Naive thymus-derived CD4-positive, alpha-beta T cell (primary cell): Measurements from ENCODE around the gene HCFC2. TPM values are rescaled to one million over a fixed set of nuclear protein-coding genes. Genes with fewer than 3 reads are reported as not detected.
A peak's percentile ranks its signal among the peaks of the same experiment; 100 is the strongest.
"Not testable (repeated sequence)": the region's sequence is repeated elsewhere in the genome, so short reads cannot be mapped to it uniquely, and the experiment has no call there.

Experiments
- ATAC-seq: fragments of 150-1000 bp; cut with Tn5 transposase; 2 replicates; pipeline ENCODE4 v1.10.0; 2021; ENCODE audit warnings: mild to moderate bottlenecking, moderate library complexity
- CTCF ChIA-PET: fragments of 350-600 bp; sonication (Branson Sonifier 250); formaldehyde crosslinking; loops from one replicate; lab custom pipeline; 2021; ENCODE audit warnings: antibody characterized with exemption; lab: Charles Lee
- POLR2A ChIA-PET: fragments of 350-600 bp; sonication (Branson Sonifier 250); formaldehyde crosslinking; loops from one replicate; lab custom pipeline; 2021; ENCODE audit warnings: antibody characterized with exemption, inconsistent platforms; lab: Charles Lee
- DNase-seq, 9 donors: peaks; one replicate each; pipeline versions ENCODE4 v3.0.0 to v3.0.0-alpha.2; 2020 to 2022; ENCODE audit warnings: mixed read lengths in 1 of 9
- H3K27ac ChIP-seq: one replicate; pipeline ENCODE4 v1.7.0; 2013; ENCODE audit warnings: mild to moderate bottlenecking, low read depth, low read length, moderate library complexity
- H3K27me3 ChIP-seq, 2 donors: one replicate each; pipeline ENCODE4 v1.7.0; 2013; ENCODE audit warnings: low read length in 2 of 2, mild to moderate bottlenecking in 2 of 2, moderate library complexity in 2 of 2; ENCODE audit not compliant: control insufficient read depth in 2 of 2, insufficient read depth in 2 of 2
- H3K36me3 ChIP-seq, 3 experiments: 1 replicate in 2 of 3; 2 replicates in 1 of 3; pipeline ENCODE4 v1.7.0; 2013; ENCODE audit warnings: low read length in 3 of 3, mild to moderate bottlenecking in 3 of 3, moderate library complexity in 1 of 3; ENCODE audit not compliant: insufficient read depth in 3 of 3, control insufficient read depth in 2 of 3
- H3K4me1 ChIP-seq, 2 donors: one replicate each; pipeline ENCODE4 v1.7.0; 2013; ENCODE audit warnings: low read length in 2 of 2, mild to moderate bottlenecking in 2 of 2, moderate library complexity in 1 of 2; ENCODE audit not compliant: control insufficient read depth in 2 of 2, insufficient read depth in 2 of 2
- H3K4me3 ChIP-seq: 2 replicates; pipeline ENCODE4 v1.7.0; 2013; ENCODE audit warnings: mild to moderate bottlenecking, low read length
- H3K9me3 ChIP-seq, 3 experiments: 1 replicate in 2 of 3; 2 replicates in 1 of 3; pipeline ENCODE4 v1.7.0; 2013; ENCODE audit warnings: low read length in 3 of 3; ENCODE audit not compliant: control insufficient read depth in 2 of 3
- H3K27ac Mint-ChIP-seq, 9 donors: one replicate each; pipeline ENCODE4 v1.8.0; 2020 to 2022; ENCODE audit warnings: mixed read lengths in 9 of 9, mild to moderate bottlenecking in 8 of 9, moderate library complexity in 5 of 9, inconsistent platforms in 2 of 9
- H3K27me3 Mint-ChIP-seq, 5 donors: one replicate each; pipeline ENCODE4 v1.8.0; 2021 to 2022; ENCODE audit warnings: mixed read lengths in 5 of 5, mild to moderate bottlenecking in 1 of 5
- H3K36me3 Mint-ChIP-seq, 5 donors: one replicate each; pipeline ENCODE4 v1.8.0; 2020 to 2022; ENCODE audit warnings: mixed read lengths in 5 of 5, mild to moderate bottlenecking in 3 of 5, inconsistent platforms in 1 of 5
- H3K4me1 Mint-ChIP-seq, 7 donors: one replicate each; pipeline ENCODE4 v1.8.0; 2020 to 2022; ENCODE audit warnings: mixed read lengths in 7 of 7, mild to moderate bottlenecking in 3 of 7, inconsistent platforms in 1 of 7
- H3K4me3 Mint-ChIP-seq, 10 donors: one replicate each; pipeline ENCODE4 v1.8.0; 2020 to 2022; ENCODE audit warnings: mild to moderate bottlenecking in 10 of 10, mixed read lengths in 10 of 10, moderate library complexity in 6 of 10, inconsistent platforms in 2 of 10
- H3K9me3 Mint-ChIP-seq, 11 donors: one replicate each; pipeline ENCODE4 v1.8.0; 2020 to 2022; ENCODE audit warnings: mixed read lengths in 11 of 11, mild to moderate bottlenecking in 4 of 11, inconsistent platforms in 1 of 11, moderate library complexity in 1 of 11
- intact Hi-C, 2 donors: fragments of 100-400 bp; cut with micrococcal nuclease; formaldehyde crosslinking; loops; one replicate each; pipeline ENCODE4 v1.15.1; 2023
- polyA plus RNA-seq, 2 donors: library from polyadenylated mRNA; unstranded; fragments of 300-500 nt; fragmentation: Illumina TruSeq; gene quantifications; one replicate each; pipeline ENCODE4 v1.2.3, GENCODE V29; 2021
- total RNA-seq, 6 experiments: library from RNA in 5 of 6; stranded (reverse) in 5 of 6; gene quantifications; 1 replicate in 5 of 6; 2 replicates in 1 of 6; pipeline ENCODE4 v1.2.3 and lab custom pipeline; 2021 to 2026

The HCFC2 gene
- 10 to 100 TPM; 11.4 to 20.2 (median 16.2) TPM for total RNA-seq
- polyA plus RNA-seq: 1 to 10 TPM; 6.4 to 7.0 TPM
- total RNA-seq (lab: John Stamatoyannopoulos, UW): 23.7 reads per million, percentile 54 among the genes with 10 or more reads in this experiment

DNA sequence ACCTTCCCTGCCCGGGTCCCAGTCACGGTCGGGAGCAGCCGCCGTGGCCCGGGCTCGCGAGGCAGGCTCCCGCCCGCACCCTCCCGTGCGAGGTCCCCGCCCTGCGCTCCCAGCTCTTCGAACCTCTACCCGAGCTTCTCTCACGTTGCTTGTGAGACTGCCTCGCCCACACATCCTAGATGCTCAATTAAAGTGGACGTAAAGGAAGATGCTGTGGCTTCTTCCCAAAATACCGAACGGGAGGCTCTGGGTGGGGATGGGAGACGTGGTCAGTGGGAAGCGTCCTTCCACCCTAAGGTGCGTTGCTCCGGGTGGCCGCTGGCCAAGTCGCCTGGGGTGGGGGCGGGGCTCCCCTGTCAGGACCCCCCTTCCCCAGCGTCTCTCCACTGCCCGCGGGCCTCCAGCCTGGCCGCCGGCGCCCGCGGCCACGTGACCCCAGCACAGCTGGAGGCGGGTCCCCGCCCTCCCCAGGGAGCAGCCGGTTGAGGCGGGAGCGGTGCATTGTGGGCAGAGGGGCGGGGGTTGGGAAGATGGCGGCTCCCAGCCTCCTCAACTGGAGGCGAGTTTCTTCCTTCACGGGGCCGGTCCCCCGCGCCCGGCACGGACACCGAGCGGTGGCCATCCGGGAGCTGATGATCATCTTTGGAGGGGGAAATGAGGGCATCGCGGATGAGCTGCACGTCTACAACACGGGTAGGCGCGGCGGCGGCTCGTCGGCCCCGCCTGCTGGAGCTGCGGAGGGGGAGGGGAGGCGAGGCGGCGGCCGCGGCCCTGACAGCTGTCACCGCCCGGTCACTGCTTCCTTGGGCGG is at the start of gene HCFC2:
TSS of gene HCFC2 (plus strand) at position 501 of the 811 bp plus-strand sequence. CDS start at position 531, 30 bp downstream.
- Histone ChIP-seq H3K4me1 (peaks cover 5 to 9% of the 10 kb centered on the region in 2 donors), H3K27ac (peak within 1 kb of the TSS; percentile 79), H3K4me3 (peak within 1 kb of the TSS; percentile 95), H3K9me3 (no peaks in the 10 kb centered on the region), H3K36me3 (peaks cover 0 to 8% (median 0%) of the 10 kb centered on the region in 3 experiments), H3K27me3 (no peaks in the 10 kb centered on the region)
- ChIA-PET CTCF (interaction anchor here (2.8 kb wide), 1 partner anchor 44 kb away, joined by 10 read pairs; no protein-coding TSS in a partner anchor), POLR2A (interaction anchor here (0.8 to 1.8 kb wide), 7 partner anchors 22 to 162 kb away, joined by 3 to 16 read pairs (median 5); partner anchors contain the start of genes HSP90B1, NFYB and TDG)
- peaks cover 5 to 27% (median 13%) of the 10 kb centered on the region in 5 donors for H3K27me3 Mint-ChIP-seq
- no peaks in the 10 kb centered on the region for H3K9me3 Mint-ChIP-seq
- H3K4me1 Mint-ChIP-seq: peaks cover 13 to 31% (median 21%) of the 10 kb centered on the region in 7 donors
- intact Hi-C loops: loop anchor here (1.0 to 10.0 kb wide), 13 partner anchors 73 to 1043 kb away; partner anchors contain the start of genes HSP90B1 (in 2 of the 2), WASHC4 (in 2 of the 2), CHST11 (in 1 of the 2) and NFYB (in 1 of the 2)
- peaks cover 0 to 9% (median 4%) of the 10 kb centered on the region in 5 donors for H3K36me3 Mint-ChIP-seq
- peak within 1 kb of the TSS; percentile 71 to 96 (median 90) for H3K27ac Mint-ChIP-seq
- ATAC-seq: peak; percentile 99
- H3K4me3 Mint-ChIP-seq: peak within 1 kb of the TSS; percentile 88 to 97 (median 94)
- DNase-seq: peak; percentile 77 to 93 (median 83)

GRCh38 chr12:104021862-104022261 is 42.5 kb upstream of the HCFC2 start:
- H3K27me3 ChIP-seq, ATAC-seq, H3K9me3 Mint-ChIP-seq, H3K4me3 Mint-ChIP-seq, H3K4me3 ChIP-seq, H3K36me3 Mint-ChIP-seq, CTCF ChIA-PET, intact Hi-C loops, H3K27ac Mint-ChIP-seq, DNase-seq, H3K9me3 ChIP-seq, H3K36me3 ChIP-seq, H3K27ac ChIP-seq, H3K4me1 ChIP-seq, H3K4me1 Mint-ChIP-seq, POLR2A ChIA-PET: not testable (repeated sequence)
- H3K27me3 Mint-ChIP-seq: peaks cover 9 to 33% (median 27%) of the 10 kb centered on the region in 5 donors

GRCh38 chr12:104022786-104023185 is 41.5 kb upstream of the HCFC2 start:
- intact Hi-C loops: no loop called here
- Mint-ChIP-seq H3K4me1 (no peaks in the 10 kb centered on the region), H3K9me3 (peaks cover 0 to 7% (median 3%) of the 10 kb centered on the region in 11 donors), H3K36me3 (peaks cover 0 to 7% (median 0%) of the 10 kb centered on the region in 5 donors), H3K27ac (no peak overlapping the region), H3K27me3 (peaks cover 9 to 39% (median 28%) of the 10 kb centered on the region in 5 donors), H3K4me3 (no peak overlapping the region)
- ATAC-seq: no peak
- CTCF ChIA-PET: no interaction called here
- Histone ChIP-seq H3K27me3 (no peaks in the 10 kb centered on the region), H3K27ac (no peak overlapping the region), H3K36me3 (no peaks in the 10 kb centered on the region), H3K4me1 (no peaks in the 10 kb centered on the region), H3K4me3 (no peak overlapping the region), H3K9me3 (no peaks in the 10 kb centered on the region)
- POLR2A ChIA-PET: interaction anchor here (0.6 kb wide), 1 partner anchor 62 kb away, joined by 4 read pairs; no protein-coding TSS in a partner anchor
- DNase-seq: no peak

DNA sequence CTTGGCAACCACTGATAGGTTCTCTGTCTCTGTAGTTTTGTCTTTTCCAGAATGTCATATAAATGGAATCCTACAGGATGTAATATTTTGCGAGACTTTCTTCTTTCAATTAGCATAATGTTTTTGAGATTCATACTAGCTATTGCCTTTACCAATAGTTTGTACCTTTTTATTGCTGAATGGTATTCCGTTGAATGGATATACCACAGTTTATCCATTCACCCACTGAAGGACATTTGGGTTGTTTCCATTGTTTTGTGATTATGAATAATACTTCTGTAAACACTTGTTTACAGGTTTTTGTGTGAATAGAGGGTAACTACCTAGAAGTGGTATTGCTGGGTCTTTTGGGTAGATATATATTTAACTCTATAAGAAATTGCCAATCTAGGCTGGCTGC is 40.6 kb upstream of the HCFC2 start:
- intact Hi-C loops: no loop called here
- no peak for ATAC-seq
- H3K27me3 Mint-ChIP-seq: peaks cover 9 to 45% (median 28%) of the 10 kb centered on the region in 5 donors
- H3K4me3 Mint-ChIP-seq: no peak overlapping the region
- H3K9me3 Mint-ChIP-seq: peaks cover 0 to 7% (median 3%) of the 10 kb centered on the region in 11 donors
- H3K36me3 Mint-ChIP-seq: peaks cover 0 to 7% (median 0%) of the 10 kb centered on the region in 5 donors
- Histone ChIP-seq H3K36me3 (no peaks in the 10 kb centered on the region), H3K27ac (no peak overlapping the region), H3K4me1 (no peaks in the 10 kb centered on the region), H3K27me3 (no peaks in the 10 kb centered on the region), H3K9me3 (no peaks in the 10 kb centered on the region), H3K4me3 (no peak overlapping the region)
- no peaks in the 10 kb centered on the region for H3K4me1 Mint-ChIP-seq
- ChIA-PET CTCF (no interaction called here), POLR2A (no interaction called here)
- H3K27ac Mint-ChIP-seq: no peak overlapping the region
- DNase-seq: no peak

- no peaks in the 10 kb centered on the region for H3K4me1 Mint-ChIP-seq
- H3K4me3 Mint-ChIP-seq: no peak overlapping the region
- H3K9me3 ChIP-seq: no peaks in the 10 kb centered on the region
- H3K27me3 Mint-ChIP-seq: peaks cover 9 to 47% (median 25%) of the 10 kb centered on the region in 5 donors
- ATAC-seq: no peak
- H3K36me3 ChIP-seq: no peaks in the 10 kb centered on the region
- H3K4me1 ChIP-seq: no peaks in the 10 kb centered on the region
- H3K27ac Mint-ChIP-seq: no peak overlapping the region
- no peak overlapping the region for H3K4me3 ChIP-seq
- peaks cover 0 to 7% (median 3%) of the 10 kb centered on the region in 11 donors for H3K9me3 Mint-ChIP-seq
- DNase-seq: no peak
- no peak overlapping the region for H3K27ac ChIP-seq
- POLR2A ChIA-PET: no interaction called here
- H3K27me3 ChIP-seq: no peaks in the 10 kb centered on the region
- intact Hi-C loops: no loop called here
- CTCF ChIA-PET: no interaction called here
- H3K36me3 Mint-ChIP-seq: peaks cover 0 to 7% (median 0%) of the 10 kb centered on the region in 5 donors
These were observed 40.0 kb upstream of the HCFC2 start for GRCh38 chr12:104024348-104024747.

GRCh38 chr12:104025771-104026170 is 38.6 kb upstream of the HCFC2 start:
- Histone ChIP-seq H3K27ac (no peak overlapping the region), H3K4me1 (no peaks in the 10 kb centered on the region), H3K27me3 (no peaks in the 10 kb centered on the region), H3K36me3 (no peaks in the 10 kb centered on the region), H3K9me3 (no peaks in the 10 kb centered on the region), H3K4me3 (no peak overlapping the region)
- no peak for ATAC-seq
- peaks cover 0 to 3% (median 0%) of the 10 kb centered on the region in 5 donors for H3K36me3 Mint-ChIP-seq
- H3K9me3 Mint-ChIP-seq: peaks cover 0 to 7% (median 2%) of the 10 kb centered on the region in 11 donors
- intact Hi-C loops: no loop called here
- peaks cover 0 to 36% (median 15%) of the 10 kb centered on the region in 5 donors for H3K27me3 Mint-ChIP-seq
- ChIA-PET CTCF (no interaction called here), POLR2A (no interaction called here)
- DNase-seq: no peak
- H3K27ac Mint-ChIP-seq: no peak overlapping the region
- no peak overlapping the region for H3K4me3 Mint-ChIP-seq
- H3K4me1 Mint-ChIP-seq: no peaks in the 10 kb centered on the region
